ENCODE measurements around the gene NUP62.

Gene NUP62

GRCh38 chr19:49895566-49896297, 33.6 kb downstream of the NUP62 start:
- no peak for DNase-seq

GRCh38 chr19:49894879-49895565, 34.3 kb downstream of the NUP62 start:
- DNase-seq: no peak

GRCh38 chr19:49894011-49894664, 35.2 kb downstream of the NUP62 start:
- no peak for DNase-seq

GRCh38 chr19:49892716-49893115, 36.6 kb downstream of the NUP62 start:
- DNase-seq: no peak

- DNase-seq: no peak
These were observed 37.9 kb downstream of the NUP62 start for GRCh38 chr19:49891393-49891792.

- peak; percentile 40 to 79 (median 68) for DNase-seq
These were observed 38.7 kb downstream of the NUP62 start for GRCh38 chr19:49890349-49891311.

DNA sequence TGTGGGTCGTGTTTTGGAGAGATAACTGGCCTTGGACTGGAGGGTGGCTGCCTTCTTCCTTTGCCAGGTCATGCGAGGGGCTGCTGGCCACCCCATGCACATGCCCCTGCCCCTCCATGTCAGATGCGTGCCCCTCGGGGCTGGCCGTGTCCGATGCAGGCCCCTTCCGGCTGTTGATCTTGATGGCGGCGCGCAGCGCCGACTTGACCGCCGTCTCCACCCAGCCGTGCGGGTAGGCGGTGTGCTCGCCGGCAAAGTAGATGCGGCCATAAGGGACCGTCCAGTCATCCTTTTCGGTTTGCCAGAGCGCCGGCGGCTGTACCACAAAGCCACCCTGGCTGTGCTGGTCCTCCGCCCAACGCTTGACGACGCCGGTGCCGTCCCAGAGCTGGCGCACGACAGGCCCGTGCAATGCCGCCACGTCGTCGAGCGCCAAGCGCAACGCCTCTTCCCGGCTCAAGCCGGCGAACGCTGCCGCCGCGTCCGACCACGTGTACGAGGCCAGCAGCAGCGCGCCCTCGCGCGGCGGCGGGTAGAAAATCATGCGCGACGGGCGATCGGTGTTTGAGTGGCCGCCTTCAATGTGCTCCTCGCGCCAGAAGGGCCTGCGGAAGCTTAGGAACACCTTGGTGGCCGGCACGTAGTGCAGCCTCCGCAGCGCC, 39.5 kb downstream of the NUP62 start:
- peak; percentile 44 to 79 (median 66) for DNase-seq

GRCh38 chr19:49889038-49889686, 40.1 kb downstream of the NUP62 start:
- no peak for DNase-seq

GRCh38 chr19:49888510-49888824, 40.8 kb downstream of the NUP62 start:
- DNase-seq: no peak

DNA sequence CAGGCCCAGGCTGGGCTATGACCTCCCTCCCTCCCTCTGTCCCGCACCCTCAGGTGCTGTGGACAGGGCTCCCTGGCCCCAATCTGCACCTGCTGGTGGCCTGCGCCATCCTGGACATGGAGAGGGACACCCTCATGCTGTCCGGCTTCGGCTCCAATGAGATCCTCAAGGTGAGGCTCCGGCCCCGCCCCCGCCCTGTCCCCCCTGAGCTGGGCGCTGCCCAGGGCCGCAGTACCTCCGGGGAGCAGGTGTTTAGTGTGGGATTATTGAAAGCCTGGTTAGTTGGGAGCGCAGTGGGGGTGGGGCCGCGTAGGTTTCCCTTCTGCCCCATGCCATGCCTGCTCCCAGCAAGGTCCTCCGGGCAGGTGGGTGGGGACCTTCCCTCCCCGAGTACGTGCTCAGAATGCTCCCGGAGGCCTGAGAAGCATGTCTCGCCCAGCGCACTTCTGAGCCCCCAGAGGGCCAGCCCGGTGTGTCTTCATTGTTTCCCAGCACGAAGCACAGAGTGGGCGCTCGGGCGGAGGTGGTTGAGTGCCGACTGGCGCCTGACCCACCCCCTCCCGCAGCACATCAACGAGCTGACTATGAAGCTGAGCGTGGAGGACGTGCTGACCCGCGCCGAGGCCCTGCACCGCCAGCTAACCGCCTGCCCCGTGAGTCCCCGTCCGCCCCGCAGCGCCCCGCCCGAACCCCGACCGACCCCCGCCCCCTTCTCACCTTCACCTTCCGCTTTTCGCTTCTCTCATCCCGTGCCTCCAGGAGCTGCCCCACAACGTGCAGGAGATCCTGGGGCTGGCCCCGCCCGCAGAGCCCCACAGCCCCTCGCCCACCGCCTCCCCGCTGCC, 41.4 kb downstream of the NUP62 start:
- no peak for DNase-seq

- DNase-seq: no peak
These were observed 42.2 kb downstream of the NUP62 start for GRCh38 chr19:49887037-49887664.

- DNase-seq: no peak
These were observed 44.5 kb downstream of the NUP62 start for GRCh38 chr19:49884760-49885159.

- no peak for DNase-seq
These were observed 45.2 kb downstream of the NUP62 start for GRCh38 chr19:49884109-49884508.

- no peak for DNase-seq
These were observed 46.2 kb downstream of the NUP62 start for GRCh38 chr19:49883094-49883493.

DNA sequence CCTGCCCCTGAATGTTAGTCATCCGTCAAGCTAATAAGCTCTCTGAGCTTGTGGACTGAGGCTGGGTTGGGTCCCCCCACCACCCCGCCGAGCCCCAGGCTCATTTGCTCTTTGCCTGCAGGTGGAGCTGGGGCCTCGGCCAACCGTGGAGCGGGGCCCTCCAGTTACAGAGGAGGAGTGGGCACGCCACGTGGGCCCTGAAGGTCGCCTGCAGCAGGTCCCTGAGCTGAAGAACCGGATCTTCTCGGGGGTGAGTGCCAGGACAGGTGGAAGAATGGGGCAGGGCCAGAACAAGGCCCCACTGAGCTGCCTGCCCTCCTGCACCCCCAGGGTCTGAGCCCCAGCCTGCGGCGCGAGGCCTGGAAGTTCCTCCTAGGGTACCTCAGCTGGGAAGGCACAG, 46.7 kb downstream of the NUP62 start:
- no peak for DNase-seq

GRCh38 chr19:49881672-49882394, 47.5 kb downstream of the NUP62 start:
- DNase-seq: no peak

- DNase-seq: no peak
These were observed 48.1 kb downstream of the NUP62 start for GRCh38 chr19:49881186-49881585.

GRCh38 chr19:49880162-49880869, 49.0 kb downstream of the NUP62 start:
- DNase-seq: no peak
